Measurements from ENCODE around the gene UFSP1.
"Not testable (repeated sequence)": the region's sequence is repeated elsewhere in the genome, so short reads cannot be mapped to it uniquely, and the experiment has no call there.

Gene UFSP1

GRCh38 chr7:100879685-100880261 lies 9.7 kb downstream of the UFSP1 start:
- DNase-seq = no peak

GRCh38 chr7:100878685-100879084 lies 10.8 kb downstream of the UFSP1 start:
- no peak for DNase-seq

DNA sequence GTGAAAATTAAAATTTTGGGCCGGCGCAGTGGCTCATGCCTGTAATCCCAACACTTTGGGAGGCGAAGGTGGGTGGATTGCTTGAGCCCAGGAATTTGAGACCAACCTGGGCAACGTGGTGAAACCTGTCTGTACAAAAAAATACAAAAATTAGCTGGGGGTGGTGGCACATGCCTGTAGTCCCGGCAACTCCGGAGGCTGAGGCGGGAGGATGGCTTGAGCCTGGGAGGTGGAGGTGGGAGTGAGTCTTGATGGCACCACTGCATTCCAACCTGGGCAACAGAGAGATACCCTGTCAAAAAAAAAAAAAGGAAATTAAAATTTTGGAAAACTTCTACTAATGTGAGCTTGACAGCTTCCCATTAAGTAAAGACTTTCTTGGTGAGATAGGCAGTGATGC lies 11.5 kb downstream of the UFSP1 start:
- no peak for DNase-seq

DNA sequence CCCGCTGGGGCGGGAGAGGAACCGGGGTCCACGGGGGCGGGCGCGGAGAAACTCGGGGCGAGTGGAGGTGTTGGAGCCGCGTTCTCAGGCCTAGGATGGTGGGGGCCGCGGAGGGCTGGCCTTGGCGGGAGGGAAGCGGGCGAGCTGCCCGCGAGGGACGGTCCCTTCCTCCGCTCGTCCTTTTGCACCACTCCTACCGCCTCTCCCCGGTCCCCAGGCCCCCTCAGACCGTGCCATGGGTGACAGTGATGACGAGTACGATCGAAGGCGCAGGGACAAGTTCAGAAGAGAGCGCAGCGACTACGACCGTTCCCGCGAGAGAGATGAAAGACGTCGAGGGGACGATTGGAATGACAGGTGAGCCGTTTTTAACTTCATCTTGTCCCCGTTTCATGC lies 14.2 kb downstream of the UFSP1 start:
- DNase-seq = peak; percentile 37

GRCh38 chr7:100874577-100875355 lies 14.7 kb downstream of the UFSP1 start, which contains the start of gene SRRT:
SRRT (plus strand) TSS chr7:100875103; CDS start chr7:100875591, 488 bp downstream.
- DNase-seq = peak; percentile 98

DNA sequence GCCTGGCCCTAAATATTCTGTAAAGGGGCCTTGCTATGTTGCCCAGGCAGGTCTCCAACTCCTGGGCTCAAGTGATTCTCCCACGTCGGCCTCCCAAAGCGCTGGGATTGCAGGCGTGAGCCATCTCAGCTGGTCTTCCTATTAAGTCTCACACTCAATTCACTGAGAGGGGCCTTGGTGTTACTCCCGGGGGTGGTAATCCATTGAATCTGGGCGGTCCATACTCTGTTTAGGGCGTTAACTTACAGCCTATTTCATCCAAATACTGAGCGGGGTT lies 15.3 kb downstream of the UFSP1 start:
- DNase-seq = peak; percentile 61

DNA sequence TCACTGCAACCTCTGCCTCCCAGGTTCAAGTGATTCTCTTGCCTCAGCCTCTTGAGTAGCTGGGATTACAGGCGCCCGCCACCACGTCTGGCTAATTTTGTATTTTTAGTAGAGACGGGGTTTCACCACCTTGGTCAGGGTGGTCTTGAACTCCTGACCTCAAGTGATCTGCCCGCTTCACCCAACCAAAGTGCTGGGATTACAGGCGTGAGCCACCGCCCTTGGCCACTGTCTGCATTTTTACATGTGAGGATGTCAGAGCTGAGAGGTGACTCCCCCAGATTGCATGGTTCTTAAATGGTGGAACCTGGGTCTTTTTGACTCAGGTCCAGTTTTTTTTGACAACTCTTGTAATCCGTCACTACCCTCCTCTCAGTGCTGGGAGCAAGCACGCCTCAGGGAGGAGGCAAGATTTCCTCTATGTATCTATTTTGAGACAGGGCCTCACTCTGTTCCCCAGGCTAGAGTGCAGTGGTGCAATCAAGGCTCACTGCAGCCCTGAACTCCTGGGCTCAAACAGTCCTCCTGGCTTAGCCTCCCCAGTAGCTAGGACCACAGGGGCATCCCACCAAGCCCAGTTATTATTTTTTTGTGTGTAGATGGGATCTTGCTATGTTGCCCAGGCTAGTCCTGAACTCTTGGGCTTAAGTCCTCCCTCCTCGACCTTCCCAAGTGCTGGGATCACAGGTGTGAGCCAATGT lies 15.8 kb downstream of the UFSP1 start:
- DNase-seq = no peak

DNA sequence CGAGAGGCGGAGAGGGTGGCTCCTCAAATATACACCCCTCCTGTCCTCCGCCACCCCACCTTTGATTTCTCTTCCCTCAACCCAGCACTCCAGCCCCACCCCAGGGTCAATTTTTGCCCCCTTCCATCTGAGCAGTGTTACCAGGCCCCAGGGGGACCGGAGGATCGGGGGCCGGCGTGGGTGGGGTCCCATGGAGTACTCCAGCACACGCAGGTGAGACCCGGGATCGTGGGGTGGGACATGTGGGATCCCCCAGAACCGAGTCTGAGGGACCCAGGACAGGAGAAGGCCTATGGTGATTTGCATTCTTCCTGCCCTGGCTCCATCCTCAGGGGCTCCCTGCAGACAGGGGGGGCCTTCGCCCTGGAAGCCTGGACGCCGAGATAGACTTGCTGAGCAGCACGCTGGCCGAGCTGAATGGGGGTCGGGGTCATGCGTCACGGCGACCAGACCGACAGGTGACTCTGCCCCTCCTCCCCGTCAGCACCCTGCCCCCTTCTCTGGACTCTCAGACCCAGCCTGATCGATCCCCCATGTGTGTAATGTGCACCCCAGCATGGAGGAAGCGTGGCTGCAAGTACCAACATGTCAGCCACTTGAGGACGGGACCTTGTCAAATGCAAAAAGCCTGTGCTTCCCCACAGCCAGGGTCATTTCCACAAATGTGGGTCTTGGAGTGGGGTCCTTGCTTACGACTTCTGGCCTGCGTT lies 21.6 kb downstream of the UFSP1 start:
- no peak for DNase-seq

DNA sequence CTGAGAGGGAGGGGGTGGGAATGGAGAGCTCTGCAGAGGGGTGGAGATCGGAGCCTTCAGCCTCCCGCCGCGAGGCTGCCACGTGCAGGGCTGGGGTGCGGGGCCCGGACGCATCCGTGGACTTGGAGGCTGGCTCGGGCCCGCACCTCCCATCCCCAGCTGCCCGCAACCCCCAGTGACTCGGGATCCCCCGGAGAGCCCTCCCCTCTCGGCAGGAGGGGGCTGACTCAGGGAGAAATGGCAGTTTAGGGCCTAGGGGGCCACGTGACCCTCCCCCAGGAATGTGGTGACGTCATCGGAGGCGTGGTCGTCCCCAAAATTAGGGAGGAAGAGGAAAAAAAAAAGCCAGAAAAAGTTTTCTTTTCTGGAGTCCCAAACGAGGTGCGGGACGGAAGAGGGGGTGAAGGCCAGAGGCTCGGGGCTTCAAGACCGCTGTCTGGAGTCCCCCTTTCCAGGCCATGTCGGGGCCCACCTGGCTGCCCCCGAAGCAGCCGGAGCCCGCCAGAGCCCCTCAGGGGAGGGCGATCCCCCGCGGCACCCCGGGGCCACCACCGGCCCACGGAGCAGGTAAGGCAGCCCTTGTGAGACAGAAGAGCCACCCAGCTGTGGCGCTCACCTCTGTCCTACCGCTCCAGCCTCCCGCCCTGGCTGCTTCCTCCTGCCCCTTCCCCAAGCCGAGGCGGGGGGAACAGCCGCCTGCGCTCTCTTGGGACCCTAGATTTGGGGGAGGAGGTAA lies 22.3 kb downstream of the UFSP1 start, which contains the start of gene TRIP6:
TSS of gene TRIP6 (plus strand) at position 348 of the 736 bp plus-strand sequence. CDS start at position 459, 111 bp downstream.
- DNase-seq = no peak

- no peak for DNase-seq
These were observed 22.8 kb downstream of the UFSP1 start for GRCh38 chr7:100866729-100867039.

- no peak for DNase-seq
These were observed 23.4 kb downstream of the UFSP1 start for GRCh38 chr7:100865938-100866728.

DNA sequence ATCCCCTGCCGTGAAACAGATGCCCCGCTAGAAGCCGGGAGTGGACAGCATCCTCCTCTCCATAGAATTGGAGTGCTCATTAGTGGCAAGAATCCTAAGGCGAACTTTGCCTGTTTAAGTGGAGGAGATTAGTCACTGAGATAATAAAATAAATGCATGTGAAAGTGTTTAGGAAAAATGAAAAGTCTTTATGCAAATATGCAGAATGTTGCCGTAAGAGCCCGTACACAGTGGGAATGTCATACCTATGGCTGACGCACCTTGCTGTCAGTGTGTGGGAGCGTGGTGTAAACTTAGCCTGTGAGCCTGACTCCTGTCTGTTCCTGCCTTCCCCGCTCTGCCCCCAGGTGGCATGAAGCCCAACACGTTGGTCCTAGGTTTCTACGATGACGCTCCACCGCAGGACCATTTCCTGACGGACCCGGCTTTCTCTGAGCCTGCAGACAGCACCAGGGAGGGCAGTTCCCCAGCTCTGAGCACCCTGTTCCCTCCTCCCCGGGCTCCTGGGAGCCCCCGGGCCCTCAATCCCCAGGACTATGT lies 24.1 kb downstream of the UFSP1 start:
- no peak for DNase-seq

DNA sequence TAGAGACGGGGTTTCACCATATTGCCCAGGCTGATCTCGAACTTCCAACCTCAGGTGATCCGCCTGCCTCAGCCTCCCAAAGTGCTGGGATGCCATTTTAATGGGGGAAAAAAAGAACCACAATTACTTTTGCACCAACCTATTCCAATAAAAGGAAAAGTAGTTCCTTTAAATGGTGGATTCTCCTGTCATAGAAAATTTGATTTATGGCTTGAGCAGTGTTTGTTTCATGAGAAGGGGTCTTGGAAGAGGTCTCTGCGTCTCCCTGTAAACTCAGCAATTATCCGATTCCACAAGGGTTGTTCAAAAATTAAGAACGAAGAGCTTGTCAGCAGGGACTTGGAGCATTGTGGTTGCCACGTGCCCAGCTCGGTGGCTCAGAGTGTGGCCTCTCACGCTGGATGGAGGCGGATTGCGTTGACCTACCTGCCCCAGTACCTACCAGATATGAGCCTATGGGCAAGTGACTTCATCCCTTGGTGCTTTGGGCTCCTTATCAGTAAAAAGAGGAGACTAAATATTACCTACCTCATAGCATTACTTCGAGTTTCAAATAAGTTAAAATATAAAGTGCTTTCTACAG lies 25.2 kb downstream of the UFSP1 start:
- DNase-seq = no peak

DNA sequence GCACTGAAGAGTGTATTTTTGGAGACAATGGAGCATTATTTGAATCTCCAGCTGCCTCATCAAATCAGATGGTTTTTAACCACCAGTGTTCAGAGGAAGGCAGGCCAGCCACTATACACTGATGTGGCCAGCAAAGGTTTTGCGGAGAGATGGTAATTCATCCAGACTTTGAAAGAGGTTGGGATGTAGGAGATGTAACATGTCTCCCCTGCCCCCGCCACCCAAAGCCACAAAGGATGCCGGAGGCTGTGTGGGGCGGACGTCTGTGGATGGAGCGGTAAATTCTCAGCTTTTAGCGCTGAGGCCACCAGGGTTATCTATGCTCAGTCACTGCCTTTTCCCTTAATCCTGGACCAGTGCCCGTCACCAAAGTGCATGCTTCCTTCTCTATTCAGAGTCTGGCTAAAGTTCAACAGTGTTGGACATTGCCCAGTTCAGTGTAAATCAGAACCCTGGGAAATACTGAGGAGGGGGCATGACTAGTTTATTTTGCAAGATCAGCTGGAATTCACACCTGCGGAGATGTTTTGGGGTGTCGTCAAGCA lies 26.0 kb downstream of the UFSP1 start:
- DNase-seq = no peak

DNA sequence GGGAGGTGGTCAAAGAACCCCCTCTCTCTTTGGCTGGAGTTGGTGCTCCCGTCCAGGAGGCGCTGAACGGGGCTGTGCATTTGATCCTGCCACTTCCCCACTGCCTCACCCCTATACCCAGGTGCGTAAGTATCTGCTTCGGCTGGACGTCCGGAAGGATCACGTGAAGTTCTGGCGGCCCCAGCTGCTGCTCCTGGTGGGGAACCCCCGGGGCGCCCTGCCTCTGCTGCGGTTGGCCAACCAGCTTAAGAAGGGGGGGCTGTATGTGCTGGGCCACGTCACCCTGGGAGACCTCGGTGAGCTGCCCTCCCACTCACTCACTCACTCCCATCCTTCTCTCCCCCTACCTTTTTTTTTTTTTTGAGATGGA lies 27.9 kb downstream of the UFSP1 start:
- no peak for DNase-seq

DNA sequence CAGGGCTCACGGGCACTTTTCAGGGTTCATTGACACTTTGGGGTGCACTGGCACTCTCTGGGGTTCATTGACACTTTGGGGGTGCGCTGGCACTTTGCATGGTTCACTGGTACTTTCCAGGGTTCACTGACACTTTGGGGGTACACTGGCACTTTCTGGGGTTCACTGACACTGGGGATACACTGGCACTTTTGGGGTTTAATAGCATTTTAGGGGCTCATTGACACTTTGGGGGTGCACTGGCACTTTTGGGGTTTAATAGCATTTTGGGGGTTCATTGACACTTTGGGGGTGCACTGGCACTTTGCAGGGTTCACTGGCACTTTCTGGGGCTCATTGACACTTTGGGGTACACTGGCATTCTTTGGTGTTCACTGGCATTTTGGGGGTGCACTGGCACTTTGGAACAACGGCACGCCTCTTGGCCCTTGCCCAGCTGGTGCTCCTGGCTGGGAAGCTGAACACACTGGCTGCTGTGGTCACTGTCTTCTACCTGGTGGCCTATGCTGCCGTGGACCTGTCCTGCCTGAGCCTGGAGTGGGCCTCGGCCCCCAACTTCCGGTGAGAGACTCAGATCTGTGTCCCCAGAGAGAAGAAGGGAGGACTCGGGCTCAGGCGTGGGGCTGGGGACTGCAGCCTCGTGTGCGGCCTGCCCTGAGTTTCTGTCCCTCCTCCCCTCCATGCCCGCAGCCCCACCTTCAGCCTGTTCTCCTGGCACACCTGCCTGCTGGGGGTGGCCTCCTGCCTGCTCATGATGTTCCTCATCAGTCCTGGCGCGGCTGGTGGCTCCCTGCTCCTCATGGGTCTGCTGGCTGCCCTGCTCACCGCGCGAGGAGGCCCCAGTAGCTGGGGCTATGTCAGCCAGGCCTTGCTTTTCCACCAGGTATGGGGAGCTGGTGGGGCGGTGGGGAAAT lies 28.6 kb downstream of the UFSP1 start:
- DNase-seq = no peak

DNA sequence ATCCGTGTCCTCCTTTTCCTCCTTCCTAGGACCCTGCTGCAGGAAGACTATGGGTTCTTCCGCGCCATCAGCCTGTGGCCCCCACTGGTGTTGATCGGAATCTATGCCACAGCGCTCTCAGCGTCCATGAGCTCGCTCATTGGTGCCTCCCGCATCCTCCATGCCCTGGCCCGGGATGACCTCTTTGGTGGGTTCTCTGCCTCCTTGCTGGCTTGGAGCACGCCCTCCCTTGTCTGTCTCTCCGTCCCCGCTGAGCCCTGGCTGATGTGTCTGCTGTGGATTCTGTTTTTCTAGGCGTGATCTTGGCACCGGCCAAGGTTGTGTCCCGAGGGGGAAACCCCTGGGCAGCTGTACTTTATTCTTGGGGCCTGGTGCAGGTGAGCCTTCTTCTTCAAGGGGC lies 29.7 kb downstream of the UFSP1 start:
- DNase-seq = no peak

GRCh38 chr7:100856871-100857282 lies 32.6 kb downstream of the UFSP1 start:
- DNase-seq = no peak

DNA sequence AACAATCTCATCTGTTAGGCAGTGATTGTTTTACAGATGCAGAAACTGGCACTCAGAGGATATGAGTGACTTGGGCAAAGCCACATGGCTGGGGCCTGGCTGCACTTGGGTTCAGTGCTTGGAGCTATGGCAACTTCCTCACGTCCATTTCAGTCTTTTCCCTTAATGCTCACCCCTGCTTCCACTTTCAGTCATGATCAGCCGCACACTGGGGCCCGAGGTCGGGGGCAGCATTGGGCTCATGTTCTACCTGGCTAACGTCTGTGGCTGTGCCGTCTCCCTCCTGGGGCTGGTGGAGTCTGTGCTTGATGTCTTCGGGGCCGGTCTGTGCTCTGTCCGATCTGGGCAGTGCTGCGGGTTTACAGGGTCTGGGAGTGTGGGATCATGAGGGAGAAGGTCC lies 34.0 kb downstream of the UFSP1 start:
- DNase-seq = no peak

DNA sequence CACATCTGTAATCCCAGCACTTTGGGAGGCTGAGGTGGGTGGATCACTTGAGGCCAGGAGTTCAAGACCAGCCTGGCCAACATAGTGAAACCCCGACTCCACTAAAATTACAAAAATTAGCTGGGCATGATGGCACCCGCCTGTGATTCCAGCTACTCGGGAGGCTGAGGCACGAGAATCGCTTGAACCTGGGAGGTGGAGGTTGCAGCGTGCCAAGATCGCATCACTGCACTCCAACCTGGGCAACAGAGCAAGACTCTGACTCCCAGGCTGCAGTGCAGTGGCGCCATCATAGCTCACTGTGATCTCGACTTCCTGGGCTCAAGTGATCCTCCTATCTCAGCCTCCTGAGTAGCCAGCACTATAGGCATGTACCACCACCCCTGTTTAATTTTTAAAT lies 34.6 kb downstream of the UFSP1 start:
- not testable (repeated sequence) for DNase-seq
